PC-9 (cell line): ENCODE measurements around the gene ACTR3C.

Source experiments
- CTCF ChIP-seq: fragments of 200-600 bp; sonication (generic); conservative IDR thresholded peaks from 2 replicates; pipeline ENCODE4 v1.6.1; 2017; ENCODE audit warnings: mixed run types, antibody characterized with exemption, mild to moderate bottlenecking, moderate library complexity
- EZH2 ChIP-seq: fragments of 200-600 bp; sonication (generic); IDR thresholded peaks from 2 replicates; pipeline ENCODE4 v1.8.0; 2017; ENCODE audit warnings: antibody characterized with exemption, low read depth

GRCh38 chr7:150363872-150364271 lies 40.5 kb upstream of the ACTR3C start:
- TF ChIP-seq EZH2 (no peak), CTCF (no peak)
